Measurements from ENCODE around the gene SHFL. TPM values are rescaled to one million over a fixed set of nuclear protein-coding genes. Genes with fewer than 3 reads are reported as not detected.

The SHFL gene
- total and polyA plus RNA-seq, 2 of the 4 experiments (the other 2 are of a cell fraction): 9.0 to 32.1 TPM

- Histone ChIP-seq H4K8ac (ENCODE audit: low read depth in 2 of 2, low read length in 2 of 2) (no peak overlapping the region), H3K9ac (ENCODE audit: low read depth, low read length) (no peak overlapping the region), H3K56ac (ENCODE audit: extremely low read depth, insufficient read depth, low read length) (no peak overlapping the region), H2BK20ac (ENCODE audit: low read depth, low read length) (no peak overlapping the region), H2BK15ac (ENCODE audit: low read depth, low read length) (no peak overlapping the region), H4K91ac (ENCODE audit: insufficient read depth, low read depth, low read length) (no peak overlapping the region), H4K20me1 (ENCODE audit: insufficient read depth, low read length) (0 out of 2 replicates have a peak, but pooled peaks cover 5% of the 10 kb centered on the region), H3K4ac (ENCODE audit: low read depth, low read length) (no peak overlapping the region), H2AK9ac (replicated peaks; ENCODE audit: low read depth, low read length, poor library complexity) (no peak overlapping the region), H3K79me1 (ENCODE audit: low read depth in 1 of 2, low read length in 2 of 2) (peaks cover 9 to 23% of the 10 kb centered on the region in 2 experiments; a peak in 3 of 4 replicates), H3K18ac (ENCODE audit: low read depth, low read length) (no peak overlapping the region), H3K9me1 (ENCODE audit: insufficient read depth, low read length) (no peaks in the 10 kb centered on the region), H3K4me3 (ENCODE audit: insufficient read depth, low read depth, low read length) (no peak overlapping the region), H4K5ac (ENCODE audit: low read depth, low read length) (no peak overlapping the region), H3K14ac (replicated peaks; ENCODE audit: low read depth, low read length) (no peak overlapping the region), H2AK5ac (ENCODE audit: low read depth, low read length) (no peak overlapping the region), H3K23ac (ENCODE audit: low read depth, low read length) (no peak overlapping the region), H2BK5ac (ENCODE audit: low read depth, low read length, poor library complexity, severe bottlenecking) (no peak overlapping the region), H3K36me3 (ENCODE audit: control insufficient read depth, insufficient read depth, low read length) (peaks cover 10% of the 10 kb centered on the region), H3K4me2 (ENCODE audit: low read depth, low read length) (no peak overlapping the region), H2BK120ac (ENCODE audit: low read depth, low read length) (no peak overlapping the region), H3K27me3 (ENCODE audit: control insufficient read depth, insufficient read depth, low read length) (no peaks in the 10 kb centered on the region), H3K9me3 (ENCODE audit: control insufficient read depth, insufficient read depth, low read length) (no peaks in the 10 kb centered on the region), H3K27ac (ENCODE audit: insufficient read depth, low read length) (no peak overlapping the region), H3K4me1 (ENCODE audit: control insufficient read depth, insufficient read depth, low read length) (peaks cover 4% of the 10 kb centered on the region), H2AFZ (replicated peaks; ENCODE audit: low read length, poor library complexity) (no peak overlapping the region)
- ATAC-seq (ENCODE audit: low read depth): no peak
- BruUV-seq (replicated peaks): no TSS peak
- no peak for DNase-seq
- CTCF ChIA-PET: interaction anchor here (0.7 to 0.8 kb wide), 2 partner anchors 116 to 312 kb away, joined by 3 to 4 read pairs; no protein-coding TSS in a partner anchor
- dilution Hi-C loops (cut with HindIII; ENCODE audit: low sequenced_read_pairs, unreplicated experiment) (no loop called here), in situ Hi-C loops (cut with MboI; ENCODE audit: low sequenced_read_pairs) (no loop called here), intact Hi-C loops (cut with micrococcal nuclease) (no loop called here)
- POLR2A ChIA-PET (ENCODE audit: unreplicated experiment): interaction anchor here (0.6 to 0.7 kb wide), 2 partner anchors 9 to 10 kb away, joined by 3 to 4 read pairs; no protein-coding TSS in a partner anchor
- TF ChIP-seq MAZ (IDR thresholded peaks at IDR 0.05; ENCODE audit: borderline replicate concordance, low read depth, low read length) (no peak), ELK1 (IDR thresholded peaks at IDR 0.05; ENCODE audit: borderline replicate concordance, low read depth, low read length) (no peak), USF2 (IDR thresholded peaks at IDR 0.05; ENCODE audit: low read depth, low read length) (no peak), FOS (IDR thresholded peaks at IDR 0.05; ENCODE audit: low read depth, low read length) (no peak), RAD21 (IDR thresholded peaks at IDR 0.05; ENCODE audit: low read length) (no peak), CTCF (conservative IDR thresholded peaks at IDR 0.05; ENCODE audit: low read depth, low read length) (no peak), NFE2L2 (IDR thresholded peaks at IDR 0.05; ENCODE audit: low read depth, low read length) (no peak), MXI1 (IDR thresholded peaks at IDR 0.05; ENCODE audit: borderline replicate concordance, low read depth, low read length) (no peak), RFX5 (IDR thresholded peaks at IDR 0.05; ENCODE audit: low read depth, low read length) (no peak), CHD1 (IDR thresholded peaks at IDR 0.05; ENCODE audit: low read depth, low read length) (no peak), SMC3 (IDR thresholded peaks at IDR 0.05; ENCODE audit: low read depth, low read length) (no peak), MAFK (IDR thresholded peaks at IDR 0.05; ENCODE audit: low read depth, low read length) (no peak), RCOR1 (IDR thresholded peaks at IDR 0.05; ENCODE audit: insufficient replicate concordance, low read length) (no peak), CEBPB (IDR thresholded peaks at IDR 0.05; ENCODE audit: low read depth, low read length) (no peak), BHLHE40 (IDR thresholded peaks at IDR 0.05; ENCODE audit: low read depth, low read length) (no peak), POLR2A (IDR thresholded peaks at IDR 0.05; ENCODE audit: low read depth, low read length) (no peak)
Measured at GRCh38 chr19:10104130-10104513, 18.0 kb downstream of the SHFL start.

All from IMR-90 (cell line).